GM18526 (cell line): Measurements from ENCODE around the gene IGSF11.

ENCODE experiments used
- POLR2A ChIP-seq: IDR thresholded peaks from 3 replicates; pipeline ENCODE4 v1.6.1; 2011; ENCODE audit not compliant: insufficient read length; ENCODE audit errors: extremely low read depth

The IGSF11 gene

DNA sequence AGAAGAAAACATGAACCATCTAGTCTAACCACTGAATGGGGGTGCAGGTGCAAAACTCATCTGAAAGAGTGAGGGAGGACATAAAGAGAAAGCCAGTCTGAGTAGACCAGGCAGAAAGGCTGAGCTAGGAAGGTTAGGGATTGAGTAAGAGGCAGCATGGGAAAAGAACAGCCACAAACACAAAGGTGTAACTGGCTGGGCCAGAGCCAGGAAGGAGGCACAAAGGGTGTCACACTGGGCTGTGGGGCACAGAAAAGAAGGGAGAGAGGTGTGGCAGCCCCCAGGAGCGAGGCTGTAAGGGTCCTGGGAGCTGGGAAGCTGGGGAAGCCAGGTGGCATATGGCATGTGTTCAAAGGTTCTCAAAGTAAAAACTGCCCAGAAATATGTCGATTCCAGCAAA lies 18.7 kb downstream of the IGSF11 start:
- no peak for TF ChIP-seq POLR2A

DNA sequence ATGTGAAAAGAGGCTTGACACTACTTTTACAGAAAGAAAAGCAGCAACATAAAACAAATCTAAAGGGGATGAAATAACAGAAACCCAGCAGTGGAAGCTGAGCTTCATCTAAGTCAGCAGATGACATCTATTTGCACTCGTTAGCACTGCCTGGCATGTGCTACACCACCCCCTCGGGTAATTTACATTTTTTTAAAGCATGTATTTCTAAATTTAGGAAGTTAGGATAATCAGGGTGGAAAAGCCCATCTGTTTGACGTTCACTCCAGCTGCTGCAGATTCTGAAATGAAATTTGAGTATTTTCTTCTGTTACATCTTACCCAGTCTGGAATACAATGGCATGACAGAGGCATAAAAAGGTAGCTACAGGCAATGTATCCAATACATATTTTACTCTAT lies 20.7 kb downstream of the IGSF11 start:
- no peak for TF ChIP-seq POLR2A

DNA sequence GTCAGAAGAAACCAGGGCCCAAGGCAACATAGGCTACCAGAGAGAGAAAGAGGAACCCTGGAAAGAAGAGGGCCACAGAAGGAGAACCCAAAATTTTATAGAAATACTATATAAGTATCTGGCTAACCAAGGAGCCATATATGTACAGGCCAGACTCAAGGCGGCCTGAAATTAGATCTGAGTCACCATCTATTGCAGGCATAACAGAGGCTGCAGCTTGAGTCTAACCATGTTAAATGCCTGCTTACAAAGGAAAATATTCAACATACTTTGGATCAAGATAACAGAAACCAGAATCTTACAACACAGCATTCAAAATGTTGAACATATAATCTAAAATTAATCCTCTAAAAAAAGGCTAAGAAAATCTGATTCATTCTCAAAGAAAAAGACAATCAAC lies 23.1 kb downstream of the IGSF11 start:
- TF ChIP-seq POLR2A, result no peak

DNA sequence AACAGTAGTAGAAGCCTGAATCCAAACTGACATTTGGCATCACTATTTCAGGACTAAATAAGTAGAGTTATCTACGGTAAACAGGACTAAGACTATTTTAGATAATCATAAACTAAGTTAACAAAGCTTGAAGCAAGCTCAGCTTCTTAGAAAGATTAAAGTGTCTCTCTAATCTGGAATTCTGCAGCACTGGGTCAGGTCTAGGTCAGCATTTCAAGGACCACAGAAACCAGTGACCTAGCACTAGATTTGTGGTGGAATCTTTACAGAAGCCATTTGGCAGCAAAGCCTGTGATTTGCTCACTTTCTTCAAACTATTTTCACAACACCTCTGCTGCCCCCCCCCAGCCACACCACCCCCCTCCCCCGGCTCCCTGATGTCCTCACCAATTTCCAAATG lies 37.5 kb downstream of the IGSF11 start:
- TF ChIP-seq POLR2A, result no peak

DNA sequence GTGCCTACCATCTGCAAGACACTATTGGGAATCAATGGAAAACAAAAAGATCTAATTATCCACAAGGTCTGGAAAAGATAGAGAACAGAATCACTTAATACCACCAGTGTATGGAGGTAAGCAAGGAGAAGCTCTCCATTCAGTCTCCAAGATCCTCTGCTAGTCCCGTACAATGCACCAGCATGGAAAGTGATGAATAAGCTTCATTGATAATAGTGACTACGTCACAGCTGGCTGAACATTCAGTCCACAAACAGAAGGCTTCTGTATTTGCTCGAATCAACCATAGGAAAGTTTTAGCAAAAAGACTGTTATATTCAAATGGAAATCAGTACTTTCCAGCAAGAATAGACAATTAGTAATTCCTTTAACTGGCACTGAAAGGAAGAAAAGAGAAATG lies 42.9 kb downstream of the IGSF11 start:
- TF ChIP-seq POLR2A, result no peak

DNA sequence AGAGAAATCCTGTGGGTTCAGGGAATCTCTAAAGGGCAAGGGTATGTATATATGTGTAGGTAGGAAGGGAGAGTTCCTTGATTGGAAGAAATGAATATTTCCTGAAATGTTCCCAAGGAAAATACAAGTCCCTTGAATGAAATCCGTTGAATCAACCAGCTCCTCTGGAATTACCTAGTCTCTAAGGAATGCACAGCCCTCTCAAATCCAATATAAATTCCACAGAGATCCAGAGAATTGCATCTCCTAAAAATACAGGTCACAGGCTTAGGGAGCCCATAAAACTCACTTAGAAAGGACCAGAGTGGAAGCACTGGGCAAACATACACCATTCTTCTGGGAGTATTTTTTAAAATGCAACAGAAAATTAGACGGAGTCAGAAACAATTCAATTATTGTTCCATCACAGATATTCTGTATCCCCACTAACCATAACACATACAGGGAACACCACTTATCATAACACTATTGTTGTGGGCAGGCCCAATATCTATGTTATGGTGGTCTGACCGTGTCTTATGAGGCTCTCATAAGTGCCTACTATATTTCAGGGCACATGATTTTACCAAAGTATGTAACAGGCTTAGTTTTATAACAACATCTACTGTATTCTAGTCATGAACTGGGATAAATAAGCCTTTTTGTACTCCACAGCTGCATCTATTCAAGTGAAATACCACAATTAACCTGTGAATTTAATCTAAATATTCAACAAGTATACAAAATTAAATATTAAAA lies 43.7 kb downstream of the IGSF11 start:
- TF ChIP-seq POLR2A, result no peak

DNA sequence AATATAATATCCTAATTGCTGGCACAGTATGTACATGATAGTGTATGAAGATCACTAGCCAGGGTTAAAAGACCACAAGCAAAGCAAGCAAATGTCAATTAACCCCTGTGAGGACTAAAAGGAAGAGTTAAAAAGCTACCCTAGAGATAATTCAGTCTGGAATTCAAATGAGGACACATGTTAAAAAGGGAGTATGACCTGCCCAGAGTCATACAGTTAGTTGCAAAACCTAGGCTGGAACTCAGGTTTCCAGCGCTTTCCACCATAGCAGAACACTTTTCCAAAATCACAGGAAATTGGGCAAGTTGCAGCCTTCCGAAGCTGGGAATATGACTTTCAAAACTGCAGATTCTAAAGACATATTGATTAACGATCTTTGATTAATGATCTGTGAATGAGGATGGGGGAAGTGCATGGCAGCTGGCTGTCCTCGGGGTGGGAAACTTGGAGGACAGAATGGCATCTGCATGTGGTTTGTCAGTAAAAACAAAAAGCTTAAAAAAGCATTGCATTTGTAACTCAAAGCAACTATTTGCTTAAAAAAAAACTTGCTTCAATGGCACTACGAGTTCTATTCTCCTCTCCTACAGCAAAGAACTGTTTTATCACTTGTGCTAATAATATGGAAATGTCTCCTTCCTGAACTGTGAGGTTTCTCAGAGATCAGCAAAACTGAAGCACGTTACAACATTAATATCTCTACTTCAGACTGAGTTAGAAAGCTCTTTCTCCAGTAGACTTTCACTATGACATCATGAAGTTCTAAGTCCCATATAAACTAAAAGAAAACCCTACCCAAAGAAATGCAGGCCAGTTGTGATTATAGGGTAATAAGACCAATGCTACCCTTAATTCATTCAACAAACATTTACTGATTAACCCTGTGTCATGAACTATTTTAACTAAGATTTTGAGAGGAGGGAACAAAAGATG lies 46.2 kb downstream of the IGSF11 start:
- no peak for TF ChIP-seq POLR2A

DNA sequence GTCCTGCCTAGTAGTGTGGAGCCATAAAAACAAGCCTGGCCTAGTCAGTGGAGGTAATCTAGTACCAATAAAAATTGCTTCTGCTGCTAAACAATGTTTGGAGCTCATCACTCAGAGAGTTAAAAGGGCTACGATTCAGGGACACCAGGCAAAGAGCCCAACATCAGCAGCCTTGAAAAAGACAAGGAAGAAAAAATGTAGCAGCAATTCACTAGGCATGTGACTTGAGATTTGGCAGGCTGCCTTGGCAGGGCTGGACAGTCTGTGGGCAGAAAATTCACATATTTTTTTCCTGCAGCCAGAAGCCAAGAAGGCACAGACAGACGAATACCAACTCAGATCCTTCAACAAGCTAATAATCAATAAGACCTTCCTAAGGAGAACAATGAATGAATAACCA lies 47.2 kb downstream of the IGSF11 start:
- no peak for TF ChIP-seq POLR2A

DNA sequence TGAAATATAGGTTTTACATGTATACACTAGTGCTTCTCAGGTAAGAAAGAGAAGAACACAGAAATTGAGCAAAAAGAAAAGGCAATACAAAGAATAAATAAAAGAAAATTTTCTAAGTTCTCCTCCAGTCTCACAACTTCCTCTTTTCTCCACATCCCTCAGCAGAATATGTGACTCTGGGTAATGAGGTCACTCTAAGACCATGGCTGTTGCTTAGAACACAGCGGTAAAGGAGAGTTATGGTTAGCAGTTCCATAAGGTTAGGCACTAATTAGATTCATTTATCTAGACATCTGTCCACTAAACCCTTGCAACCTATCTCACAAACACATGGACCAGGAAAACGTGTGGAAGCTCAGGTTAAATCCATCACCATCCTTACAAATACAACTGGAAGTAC lies 47.9 kb downstream of the IGSF11 start:
- TF ChIP-seq POLR2A, result no peak

DNA sequence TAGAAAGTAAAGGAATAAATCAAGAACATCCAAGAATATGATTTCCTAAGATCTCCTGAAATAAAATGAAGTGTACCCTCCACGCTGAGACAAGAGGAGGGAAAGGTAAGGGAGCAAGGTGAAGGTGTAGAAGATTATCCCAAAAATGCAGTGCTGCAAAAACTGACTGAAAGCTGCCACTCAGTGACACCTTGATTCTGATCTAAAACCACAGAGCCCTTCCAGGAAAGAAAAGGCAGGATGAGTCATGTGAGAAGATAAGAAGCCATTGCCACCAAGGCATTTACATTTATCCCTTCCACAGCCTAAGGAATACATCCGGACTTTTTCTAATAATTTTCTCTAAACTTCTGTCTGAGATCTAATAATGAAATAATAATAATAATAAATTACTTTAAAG lies 49.9 kb downstream of the IGSF11 start:
- TF ChIP-seq POLR2A, result no peak

DNA sequence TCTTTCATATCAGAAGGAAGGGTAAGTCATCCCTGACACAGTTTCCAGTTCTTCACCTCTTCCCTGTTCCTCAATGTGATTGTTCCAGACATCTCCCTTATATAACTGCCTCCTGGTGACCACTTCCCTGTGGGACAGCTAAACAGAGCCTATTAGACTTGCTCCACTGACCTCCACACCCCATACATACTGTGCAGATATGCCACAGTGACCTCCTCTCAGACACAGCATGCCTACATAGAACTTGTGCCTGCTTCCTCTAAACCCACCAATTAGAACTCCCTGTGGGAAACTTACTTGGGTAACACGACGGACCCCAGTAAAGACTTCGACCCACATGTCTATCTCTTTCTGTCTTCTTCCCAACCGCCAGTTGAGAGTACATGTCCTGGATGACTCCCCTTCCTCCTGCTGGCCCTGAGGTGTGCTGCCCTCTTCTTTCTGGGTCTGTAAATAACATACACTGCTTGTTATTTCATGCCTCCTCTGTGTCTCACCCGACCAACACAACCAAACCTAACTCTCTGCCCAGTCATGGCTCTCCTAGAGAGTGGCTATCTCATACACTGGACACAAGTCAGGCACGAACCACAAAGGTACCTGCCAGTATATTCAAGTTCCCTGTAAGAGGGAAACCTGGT lies 53.0 kb downstream of the IGSF11 start:
- TF ChIP-seq POLR2A, result no peak

DNA sequence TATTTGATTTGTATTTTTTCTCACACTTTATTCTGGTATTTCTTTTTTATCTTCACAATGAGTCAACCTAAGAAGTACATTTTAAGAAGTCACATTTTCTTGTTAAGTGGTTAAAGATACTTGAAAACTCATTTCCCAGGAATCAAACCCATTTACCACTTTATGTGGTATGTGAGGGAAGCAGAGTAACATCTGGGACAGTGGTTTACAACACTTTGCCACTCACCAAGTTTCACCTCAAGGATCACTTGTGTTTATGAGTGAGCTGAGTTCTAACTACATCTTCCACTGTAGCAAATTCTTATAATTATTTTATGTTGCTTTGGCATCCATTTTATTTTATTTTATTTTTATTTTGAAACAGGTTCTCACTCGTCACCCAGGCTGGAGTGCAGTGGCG lies 53.8 kb downstream of the IGSF11 start:
- no peak for TF ChIP-seq POLR2A

DNA sequence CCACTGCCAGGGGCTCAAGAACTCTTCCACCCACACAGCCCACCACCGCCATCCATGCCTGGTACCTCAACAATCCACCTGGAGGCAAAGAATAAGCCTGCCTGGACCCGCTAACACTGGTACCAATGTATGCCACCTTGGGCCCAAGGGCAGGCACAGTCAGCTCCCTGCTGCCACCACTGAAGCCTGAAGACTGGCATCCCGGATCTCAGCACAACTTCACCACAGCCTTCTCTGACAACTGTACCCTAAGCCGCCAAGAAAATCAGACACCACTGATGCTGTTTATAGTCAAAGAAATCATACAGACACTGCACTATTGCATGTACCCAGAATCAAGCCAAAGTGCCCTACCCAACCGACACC lies 56.3 kb downstream of the IGSF11 start:
- TF ChIP-seq POLR2A, result no peak

DNA sequence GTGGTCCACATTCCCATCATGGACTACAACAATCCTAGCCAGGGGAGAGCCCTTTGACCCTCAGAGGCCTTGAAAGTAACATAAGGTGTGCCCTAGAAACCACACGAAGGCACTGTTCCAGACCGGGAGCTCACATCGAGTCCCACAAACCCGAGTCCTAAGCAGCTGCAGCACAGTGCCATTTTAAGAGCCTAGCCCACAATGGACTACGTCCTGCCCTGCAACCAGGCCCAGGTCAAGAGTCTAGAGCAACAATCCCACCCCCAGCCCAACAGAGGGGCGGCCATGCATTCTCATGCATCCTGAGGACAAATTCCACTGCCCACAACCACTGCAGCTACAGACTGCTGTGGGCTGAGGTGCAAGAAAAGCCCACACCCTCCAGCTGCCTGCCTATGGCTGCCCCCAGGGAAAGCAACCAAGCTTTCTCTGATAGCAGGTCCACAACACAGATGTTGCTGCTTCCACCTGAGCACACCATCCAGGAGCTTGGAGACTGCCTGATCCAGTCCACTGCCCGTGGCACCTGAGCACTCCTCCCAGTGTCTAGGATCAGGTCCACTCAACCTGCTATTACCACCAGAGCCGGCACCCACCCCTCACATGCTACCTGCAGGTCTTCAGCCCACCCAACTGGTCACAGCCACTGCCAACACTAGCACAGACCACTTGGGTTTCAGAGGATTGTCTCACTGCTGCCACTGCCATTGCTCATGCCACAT lies 56.8 kb downstream of the IGSF11 start:
- no peak for TF ChIP-seq POLR2A

DNA sequence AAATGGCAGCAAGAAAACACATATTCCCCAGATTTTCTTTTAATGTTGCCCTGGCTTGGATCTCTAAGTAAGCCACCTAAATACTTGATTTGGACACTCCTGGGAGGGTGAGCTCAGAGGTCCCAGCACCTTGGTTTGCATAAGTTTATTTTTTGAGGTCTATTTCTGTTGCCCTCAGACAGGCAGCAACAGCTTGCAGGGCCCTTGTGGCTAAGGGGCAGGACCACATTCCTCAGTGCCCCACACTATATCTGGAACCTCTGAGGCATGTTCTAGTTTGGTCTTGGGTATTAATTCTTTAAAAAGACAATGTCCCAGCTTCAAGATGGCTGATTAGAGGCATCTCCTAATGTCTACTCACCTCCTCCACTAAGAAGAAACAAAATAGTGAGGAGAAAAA lies 57.5 kb downstream of the IGSF11 start:
- no peak for TF ChIP-seq POLR2A
